ENCODE data around the gene LLGL2.
"Not testable (repeated sequence)": the region's sequence is repeated elsewhere in the genome, so short reads cannot be mapped to it uniquely, and the experiment has no call there.

Gene LLGL2

GRCh38 chr17:75509528-75510258 is 15.8 kb upstream of the LLGL2 start:
- no peak for DNase-seq

GRCh38 chr17:75511270-75511609 is 14.3 kb upstream of the LLGL2 start:
- DNase-seq = no peak

- no peak for DNase-seq
Observed at GRCh38 chr17:75511610-75512575, 13.6 kb upstream of the LLGL2 start.

- DNase-seq = no peak
Observed at GRCh38 chr17:75512926-75513640, 12.4 kb upstream of the LLGL2 start.

GRCh38 chr17:75513641-75514000 is 11.9 kb upstream of the LLGL2 start:
- DNase-seq = no peak

GRCh38 chr17:75514299-75514918 is 11.1 kb upstream of the LLGL2 start:
- peak in 1 of 2 experiments; percentile 6 for DNase-seq

GRCh38 chr17:75514919-75515495 is 10.5 kb upstream of the LLGL2 start:
- no peak for DNase-seq

GRCh38 chr17:75515496-75516254 is 9.8 kb upstream of the LLGL2 start, which contains the start of gene CASKIN2:
Gene CASKIN2, minus strand, starts transcription at chr17:75515537. Its CDS starts 1,733 bp downstream, at chr17:75513804.
- peak; percentile 65 for DNase-seq

- DNase-seq = peak; percentile 94
Observed at GRCh38 chr17:75516255-75516618, 9.3 kb upstream of the LLGL2 start, which contains the start of gene TSEN54. Gene TSEN54, plus strand, starts transcription at chr17:75516528. Its CDS starts 33 bp downstream, at chr17:75516561.

- DNase-seq = peak; percentile 20 to 26
Observed at GRCh38 chr17:75516619-75517296, 8.7 kb upstream of the LLGL2 start.

GRCh38 chr17:75517297-75517865 is 8.1 kb upstream of the LLGL2 start:
- DNase-seq = peak; percentile 16 to 20

- no peak for DNase-seq
Observed at GRCh38 chr17:75518201-75518600, 7.3 kb upstream of the LLGL2 start.

GRCh38 chr17:75518983-75519537 is 6.4 kb upstream of the LLGL2 start:
- no peak for DNase-seq

- not testable (repeated sequence) for DNase-seq
Observed at GRCh38 chr17:75520413-75520812, 5.1 kb upstream of the LLGL2 start.

GRCh38 chr17:75521290-75521689 is 4.2 kb upstream of the LLGL2 start:
- DNase-seq = no peak

- no peak for DNase-seq
Observed at GRCh38 chr17:75521951-75522727, 3.4 kb upstream of the LLGL2 start.

- DNase-seq = no peak
Observed at GRCh38 chr17:75523647-75524046, 1.9 kb upstream of the LLGL2 start.

- no peak for DNase-seq
Observed at GRCh38 chr17:75524269-75524969, 1.1 kb upstream of the LLGL2 start.

Measured in activated CD4-positive, alpha-beta T cell treated with anti-CD3 and anti-CD28 coated beads, Interleukin-2, amount 50 U/mL, for 4 hours (primary cell).